ENCODE measurements around the gene POLG.

DNA sequence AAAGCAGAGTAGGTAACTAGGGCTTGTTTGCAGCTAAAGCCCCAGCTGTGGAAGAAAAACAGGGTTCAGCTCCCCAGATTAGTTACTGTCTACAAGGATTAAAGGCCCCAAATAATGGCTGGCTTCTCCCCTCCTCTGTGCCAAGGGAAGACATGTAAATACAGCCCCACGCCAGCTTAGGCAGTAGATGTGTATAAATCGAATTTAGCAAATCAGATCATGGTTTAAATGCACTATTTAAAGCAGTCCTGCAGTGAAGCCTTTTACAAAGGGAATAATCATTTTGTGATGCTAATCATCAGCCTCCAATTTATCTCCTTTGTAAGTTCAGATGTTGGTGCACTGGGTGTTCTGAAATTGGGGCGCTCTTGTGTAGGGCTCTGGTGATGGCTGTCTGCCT is 46.7 kb upstream of the POLG start:
- TF ChIP-seq CTCF (conservative IDR thresholded peaks at IDR 0.05; ENCODE audit: low read length) (no peak), EZH2phosphoT487 (IDR thresholded peaks at IDR 0.05; ENCODE audit: borderline replicate concordance, low read depth, low read length) (no peak)

Measured in OCI-LY7 (cell line).